GM18499 (cell line): ENCODE data around the gene FBXL7.

Source experiments
- ATAC-seq: cut with Tn5 transposase; IDR thresholded peaks from one replicate; pipeline ENCODE4 v1.9.1; 2021; ENCODE audit warnings: moderate number of reproducible peaks; ENCODE audit not compliant: insufficient read depth, unreplicated experiment

FBXL7 gene

DNA sequence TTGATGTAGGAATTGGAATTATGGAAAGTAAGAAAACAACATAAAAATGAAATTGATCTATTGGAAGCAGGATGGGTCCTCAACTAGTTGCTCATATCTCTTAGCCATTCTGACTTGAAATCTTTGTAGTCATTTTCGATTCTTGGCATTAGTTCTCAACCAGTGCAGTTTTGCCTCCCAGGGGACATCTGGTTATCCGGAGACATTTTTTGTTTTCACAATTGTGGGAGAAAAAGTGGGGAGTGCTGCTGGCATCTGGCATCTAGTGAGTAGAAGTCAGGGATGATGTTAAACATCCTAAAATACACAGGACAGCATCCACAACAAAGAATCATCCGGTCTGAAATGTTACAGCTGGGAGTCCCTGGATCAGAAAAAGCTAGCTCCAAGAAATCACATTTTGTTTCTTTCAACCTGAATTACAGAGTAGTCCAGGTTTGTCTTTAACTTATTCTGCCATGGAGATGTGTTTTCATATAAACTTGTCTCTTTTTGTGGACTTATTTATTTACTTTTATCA lies 74.9 kb downstream of the FBXL7 start:
- ATAC-seq: no peak

DNA sequence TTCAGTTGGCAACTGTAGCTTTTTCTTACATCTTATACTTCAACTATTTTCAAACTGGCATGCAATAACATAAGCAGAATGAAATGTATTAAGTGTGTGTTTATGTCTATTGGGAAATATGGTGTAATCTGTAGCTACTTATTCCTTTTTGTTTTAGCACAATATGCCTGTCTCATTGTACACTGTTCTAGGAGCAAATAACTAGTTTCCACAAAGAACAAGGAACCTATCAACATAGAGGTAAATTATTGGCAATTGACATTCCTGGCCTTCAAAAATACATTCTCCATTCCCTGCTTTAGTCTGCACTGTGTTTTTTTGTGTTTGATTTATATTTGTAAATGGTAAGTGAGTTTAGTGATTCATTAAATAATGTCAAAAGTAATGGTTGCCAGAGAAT lies 75.7 kb downstream of the FBXL7 start:
- no peak for ATAC-seq

DNA sequence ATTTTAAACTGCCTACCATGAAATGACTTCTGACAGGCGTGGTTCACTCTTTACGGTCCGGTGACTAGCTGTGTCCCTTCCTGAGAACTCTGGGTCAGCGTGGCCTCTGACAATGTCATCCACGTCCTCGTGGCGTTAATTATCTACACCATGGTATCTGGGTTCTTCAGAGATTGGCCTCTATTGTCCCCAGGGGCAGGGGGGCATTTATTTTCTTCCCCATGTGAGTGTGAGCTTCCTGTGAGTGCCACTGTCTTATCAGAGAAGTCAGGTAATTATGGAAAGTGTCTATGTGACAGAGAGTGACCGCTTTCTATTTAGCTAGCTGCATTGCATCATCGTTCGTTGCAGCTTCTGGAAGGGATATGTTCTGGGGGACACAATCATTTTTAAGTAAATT lies 77.2 kb downstream of the FBXL7 start:
- no peak for ATAC-seq

DNA sequence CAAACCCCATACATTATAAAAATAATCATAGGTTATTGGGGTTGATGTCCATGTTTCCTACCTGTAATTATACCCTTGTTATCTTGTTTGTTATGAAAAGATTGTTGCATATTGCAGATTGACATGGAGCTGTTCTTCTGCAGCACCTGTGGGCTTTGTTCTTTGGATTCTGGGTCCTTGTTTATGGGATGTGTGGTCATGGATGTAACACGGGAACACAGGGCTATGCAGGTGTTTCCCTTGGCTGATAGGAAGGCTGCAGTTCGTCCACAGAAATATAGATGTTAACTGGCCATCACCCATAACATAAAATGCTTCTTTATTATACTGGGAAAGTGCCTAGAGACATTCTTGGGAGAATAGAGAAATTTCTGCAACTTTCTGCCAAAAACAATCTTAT lies 77.9 kb downstream of the FBXL7 start:
- ATAC-seq: no peak

DNA sequence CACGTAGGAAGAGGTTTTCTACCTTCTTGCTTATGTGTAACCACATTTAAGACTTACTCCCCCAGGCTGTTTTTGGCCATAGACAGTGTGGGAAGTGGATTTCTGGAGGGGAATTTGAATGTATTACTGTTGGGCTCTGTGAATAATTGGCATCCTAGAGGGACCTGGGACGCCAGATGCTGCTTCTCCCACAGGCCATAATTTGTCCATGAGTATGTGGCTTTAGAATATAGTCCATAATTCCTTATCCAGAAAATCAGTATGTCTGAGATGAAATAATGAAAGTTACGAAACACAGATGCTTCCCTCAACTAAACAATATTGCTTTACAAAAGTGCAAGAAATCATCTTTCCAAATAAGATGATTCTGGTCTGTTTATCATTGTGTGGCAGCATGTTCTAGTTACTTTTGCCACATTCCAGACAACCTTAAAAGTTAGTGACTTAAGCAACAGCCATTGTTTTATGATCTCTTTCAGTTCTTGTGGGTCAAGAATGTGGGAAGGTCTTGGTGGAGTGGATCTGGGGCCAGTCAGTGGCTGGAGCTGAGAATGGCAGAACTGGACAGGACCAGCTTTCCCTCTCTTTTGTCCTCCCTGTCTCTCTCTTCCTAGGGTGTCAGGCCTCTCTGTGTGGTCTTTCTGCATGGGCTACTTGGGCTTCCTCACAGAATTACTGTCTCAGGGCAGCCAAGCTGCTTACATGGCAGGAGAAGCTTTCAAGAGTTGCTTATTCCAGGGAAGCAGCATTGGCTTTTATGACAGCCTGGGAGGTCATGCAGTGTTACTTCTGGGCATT lies 79.4 kb downstream of the FBXL7 start:
- ATAC-seq: no peak

DNA sequence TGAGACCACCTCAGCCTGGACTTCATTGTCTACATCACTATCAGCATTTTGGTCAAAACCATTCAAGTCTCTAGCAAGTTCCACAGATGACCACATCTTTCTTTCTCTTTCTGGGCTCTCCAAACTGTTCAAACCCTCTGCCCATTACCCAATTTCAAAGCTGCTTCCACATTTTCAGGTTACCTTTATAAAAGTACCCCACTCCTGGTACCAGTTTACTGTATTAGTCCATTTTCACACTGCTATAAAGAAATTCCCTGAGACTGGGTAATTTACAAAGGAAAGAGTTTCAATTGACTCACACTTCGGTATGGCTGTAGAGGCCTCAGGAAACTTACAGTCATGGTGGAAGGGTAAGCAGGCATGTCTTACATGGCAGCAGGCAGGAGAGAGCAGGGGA lies 84.5 kb downstream of the FBXL7 start:
- no peak for ATAC-seq

DNA sequence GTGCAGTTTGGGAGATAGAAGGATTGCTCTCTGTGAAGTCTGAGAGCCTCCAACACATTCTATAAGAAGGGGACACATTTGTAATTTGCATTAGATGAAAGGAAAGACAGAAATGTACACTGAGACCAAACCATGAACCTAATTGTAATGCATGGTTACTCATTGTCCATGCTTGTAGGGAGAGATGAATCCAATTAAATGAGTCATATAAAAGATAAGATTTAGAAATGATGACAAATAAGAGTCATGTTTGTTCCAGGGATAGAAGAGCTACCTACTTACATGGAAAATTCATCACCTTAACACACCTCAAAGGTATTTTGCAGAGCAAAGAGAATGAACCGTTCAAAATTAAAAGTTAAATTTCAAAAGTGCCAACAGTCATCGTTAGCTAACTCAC lies 85.1 kb downstream of the FBXL7 start:
- no peak for ATAC-seq

DNA sequence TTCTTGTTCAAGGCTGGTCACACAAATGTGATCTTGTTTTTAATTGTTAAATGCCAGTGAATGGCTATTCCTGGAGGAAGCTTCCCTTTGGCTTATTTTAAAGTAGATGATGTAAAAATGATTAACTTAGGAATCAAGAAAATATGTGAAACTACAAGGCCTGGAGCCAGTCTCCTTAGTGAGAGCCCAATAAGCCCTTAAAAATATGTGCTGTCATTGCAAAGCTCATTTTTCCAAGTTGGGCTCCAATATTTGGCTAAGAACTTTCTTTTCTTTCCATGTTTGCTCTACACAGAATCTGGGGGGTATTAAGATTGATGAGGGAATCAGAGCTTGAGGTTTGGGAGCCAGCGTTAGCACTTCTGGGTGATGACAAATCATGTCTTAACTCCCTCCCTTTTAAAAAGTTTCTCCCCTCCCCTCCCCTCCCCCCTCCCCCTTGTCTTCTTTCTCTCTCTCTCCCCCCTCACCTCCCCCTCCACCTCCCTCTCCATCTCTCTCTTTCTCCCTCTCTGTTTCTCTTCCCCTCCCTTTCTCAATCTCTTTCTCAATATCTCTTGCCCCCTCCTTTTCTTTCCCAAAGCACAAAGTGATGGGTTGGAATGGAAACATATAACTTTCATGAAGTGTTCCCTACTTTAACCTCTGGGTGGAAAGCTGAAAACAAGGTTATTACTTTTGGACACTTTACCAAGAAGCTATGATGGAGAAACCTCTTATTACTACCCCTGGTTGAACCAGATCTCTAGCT lies 86.0 kb downstream of the FBXL7 start:
- ATAC-seq: no peak

DNA sequence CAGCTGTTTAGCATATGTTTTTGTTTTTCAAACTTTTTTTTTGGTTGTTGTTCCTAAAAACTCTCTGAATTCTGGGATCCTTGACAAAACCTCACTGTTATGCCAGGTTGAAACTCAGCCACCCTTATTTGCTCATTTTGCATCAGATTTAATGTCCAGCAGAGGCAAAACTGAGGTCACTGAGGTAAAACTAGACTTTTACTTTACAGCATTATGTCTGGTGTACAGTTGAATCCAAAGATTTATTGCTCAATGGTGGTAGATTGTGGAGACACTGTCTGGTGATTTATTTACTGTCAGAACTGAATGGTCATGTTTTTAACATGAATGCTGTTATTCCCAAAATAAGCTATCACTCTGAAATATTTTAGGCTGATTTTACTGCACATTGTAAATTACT lies 87.9 kb downstream of the FBXL7 start:
- ATAC-seq: no peak

DNA sequence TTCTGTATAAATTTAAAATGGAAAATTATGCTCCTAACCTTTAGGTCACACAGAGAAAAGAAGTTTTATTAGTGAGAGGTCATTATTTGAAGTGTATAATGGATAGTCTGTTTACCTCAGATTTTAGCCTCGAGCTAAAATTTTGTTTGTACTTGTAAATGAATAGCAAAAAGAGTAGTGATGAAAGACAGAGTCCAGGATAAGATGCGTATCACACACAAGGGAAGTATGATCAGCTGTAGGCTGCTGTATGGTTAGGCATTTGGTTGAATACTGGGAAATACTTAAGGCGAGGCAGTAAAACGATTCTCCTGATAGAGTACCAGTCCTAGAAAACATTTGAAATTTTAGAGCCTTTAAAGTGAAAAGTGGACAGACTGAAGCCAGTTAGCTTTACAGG lies 92.7 kb downstream of the FBXL7 start:
- ATAC-seq: no peak

DNA sequence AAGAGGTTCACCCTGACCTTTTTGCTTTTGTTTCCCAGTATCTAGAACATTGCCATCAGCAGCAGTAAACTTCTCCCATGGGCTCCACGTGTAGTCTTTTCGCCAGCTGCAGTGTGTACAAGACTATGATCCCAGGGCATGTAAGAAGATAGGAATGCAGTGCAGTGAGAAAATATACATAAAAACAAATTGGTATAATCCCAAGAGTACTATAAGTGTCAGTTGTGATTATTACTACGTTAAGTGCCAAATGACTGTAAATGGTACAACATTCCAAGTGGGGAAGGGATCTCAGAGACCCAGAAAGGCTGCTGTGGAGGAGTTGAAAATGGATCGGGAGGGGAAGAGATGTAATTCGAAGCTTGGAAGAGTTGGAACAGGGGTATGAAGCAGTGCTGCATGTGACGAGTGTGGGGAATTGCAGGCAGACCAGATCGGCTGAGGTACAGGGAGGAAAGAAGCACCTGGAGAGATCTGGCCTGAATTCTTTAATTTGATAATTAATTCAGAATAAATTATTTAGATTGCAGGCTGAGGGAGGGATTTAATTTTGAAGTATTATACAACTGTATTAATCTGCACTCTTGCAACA lies 95.1 kb downstream of the FBXL7 start:
- no peak for ATAC-seq

DNA sequence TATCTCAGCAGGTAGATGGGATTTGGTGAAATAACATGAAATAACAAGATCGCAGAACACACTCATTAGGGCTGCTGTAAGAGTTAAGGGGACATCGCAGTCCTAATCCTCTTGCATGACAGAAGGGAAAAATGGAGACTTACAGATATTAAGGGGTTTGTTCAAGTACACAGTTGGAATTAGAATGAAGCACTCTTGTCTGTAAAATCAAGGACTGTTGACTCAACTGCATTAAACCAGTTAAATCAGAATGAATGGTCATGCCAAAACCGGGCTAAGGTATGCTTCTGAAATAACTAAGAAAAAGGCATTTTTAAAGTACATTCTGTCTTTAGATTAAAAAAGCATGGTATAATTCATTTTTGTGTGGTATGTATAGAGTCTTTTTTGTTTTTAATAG lies 95.9 kb downstream of the FBXL7 start:
- ATAC-seq: no peak

DNA sequence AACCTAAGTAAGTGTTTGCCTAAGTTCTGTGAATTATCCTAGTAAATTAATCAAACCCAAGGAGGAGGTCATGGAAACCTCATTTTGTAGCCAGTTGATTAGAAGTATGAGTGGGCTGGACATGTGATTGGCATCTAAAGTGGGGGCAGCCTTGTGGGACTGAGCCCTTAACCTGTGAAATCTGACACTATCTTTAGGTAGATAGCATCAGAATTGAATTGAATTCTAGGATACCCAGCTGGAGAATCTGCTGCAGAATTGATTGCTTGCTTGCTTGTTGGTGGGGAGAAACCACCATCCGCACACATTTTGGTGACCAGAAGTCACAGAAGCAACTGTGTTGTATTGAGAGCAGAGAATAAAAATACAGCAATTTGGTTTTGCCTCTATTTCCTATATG lies 97.0 kb downstream of the FBXL7 start:
- no peak for ATAC-seq

DNA sequence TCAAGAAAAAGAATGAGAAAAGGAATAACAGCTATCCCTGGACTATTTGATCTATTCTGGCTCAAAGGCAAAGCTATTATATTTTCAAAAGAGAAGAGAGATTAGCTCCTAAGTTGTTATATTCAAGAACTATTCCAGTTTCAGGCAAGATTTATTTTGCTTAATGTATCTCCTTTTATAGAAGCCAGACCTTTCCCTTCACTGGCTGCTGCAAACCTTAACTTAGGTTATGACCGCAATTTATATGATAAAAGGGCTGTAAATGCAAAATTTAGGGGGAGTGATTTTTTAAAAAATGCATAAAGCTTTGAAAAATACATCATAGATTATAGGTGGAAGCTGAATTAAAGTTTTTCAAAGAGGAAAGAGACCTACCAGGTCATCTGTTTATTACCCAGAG lies 97.8 kb downstream of the FBXL7 start:
- ATAC-seq: no peak

DNA sequence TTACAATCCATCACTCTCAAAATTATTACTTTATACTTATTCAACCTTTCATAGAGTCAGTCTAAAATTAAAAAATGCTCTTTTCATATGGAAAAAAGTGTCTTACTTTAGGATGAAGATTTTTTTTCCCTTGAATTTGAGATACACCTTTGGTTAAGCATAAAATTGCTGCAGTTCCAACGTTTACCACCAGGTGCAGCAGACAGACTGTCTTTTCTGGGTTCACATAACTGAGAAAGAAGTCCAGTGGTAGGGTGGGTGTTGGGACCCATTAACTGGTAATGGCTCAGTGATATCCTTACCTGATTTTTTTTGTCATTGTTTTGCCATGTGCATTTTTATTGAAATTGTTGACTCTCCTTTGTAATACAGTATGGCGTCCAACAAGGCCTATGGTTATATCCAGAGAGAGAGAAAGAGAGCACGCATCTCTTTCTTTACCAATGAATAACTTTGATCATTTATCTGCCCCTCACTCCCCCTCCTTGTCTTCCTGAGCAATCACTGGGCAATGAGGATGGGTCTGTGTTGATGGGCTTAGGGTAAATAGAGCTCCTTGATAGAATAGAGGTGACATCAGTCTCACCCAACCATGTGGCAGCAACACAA lies 98.4 kb downstream of the FBXL7 start:
- no peak for ATAC-seq

DNA sequence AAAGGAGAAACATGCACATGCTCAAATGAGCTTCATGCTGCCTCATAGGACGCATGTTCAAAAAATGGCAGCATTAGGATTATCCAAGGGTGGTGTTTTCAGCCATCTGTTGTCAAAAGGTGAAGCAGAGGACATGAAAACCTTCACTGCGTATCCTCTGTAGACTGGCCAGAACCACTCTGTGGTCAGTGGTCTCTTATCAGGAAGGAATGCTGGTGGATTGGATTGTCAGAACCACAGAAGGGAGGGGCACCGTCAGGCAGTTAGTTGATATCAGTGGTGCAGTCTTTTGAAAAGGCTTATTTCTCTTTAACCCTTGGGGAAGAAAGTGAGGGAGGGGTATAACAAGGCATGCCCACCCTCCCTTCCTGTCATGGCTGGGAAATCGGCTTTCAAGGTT lies 100.1 kb downstream of the FBXL7 start:
- no peak for ATAC-seq

DNA sequence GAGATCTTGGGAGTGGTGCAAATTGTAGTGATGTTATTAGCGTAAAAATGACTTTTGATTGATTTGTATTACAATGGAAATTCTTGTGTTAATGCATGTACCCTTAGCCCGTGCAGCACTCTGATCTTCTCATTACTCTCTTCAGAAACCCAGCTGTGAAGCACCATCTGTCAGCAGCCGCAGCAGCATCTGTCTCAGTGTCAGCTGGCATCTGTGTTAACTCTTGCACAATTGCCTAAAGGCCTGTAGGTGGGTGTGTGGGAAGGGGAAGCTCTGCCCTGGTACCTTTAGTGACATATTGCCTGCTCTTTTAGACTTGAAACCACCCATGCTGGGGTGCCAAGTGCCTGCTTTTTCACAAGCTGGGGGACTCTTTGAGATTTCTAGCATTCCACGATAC lies 101.3 kb downstream of the FBXL7 start:
- no peak for ATAC-seq

DNA sequence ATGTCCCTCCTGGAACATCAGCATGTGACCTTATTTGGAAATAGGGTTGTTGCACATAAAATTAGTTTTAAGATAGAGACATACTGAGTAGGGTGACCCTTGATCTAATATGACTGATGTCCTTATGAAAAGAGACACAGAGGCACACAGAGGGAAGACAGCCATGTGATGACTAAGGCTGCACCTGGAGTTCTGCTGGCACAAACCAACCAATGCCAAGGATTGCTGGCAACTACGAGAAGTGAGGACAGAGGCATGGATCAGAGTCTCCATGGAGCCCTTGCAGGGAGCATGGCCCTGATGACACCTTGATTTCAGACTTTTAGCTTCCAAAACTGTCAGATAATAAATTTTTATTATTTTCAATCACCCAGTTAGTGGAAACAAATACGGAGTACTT lies 101.9 kb downstream of the FBXL7 start:
- ATAC-seq: no peak

DNA sequence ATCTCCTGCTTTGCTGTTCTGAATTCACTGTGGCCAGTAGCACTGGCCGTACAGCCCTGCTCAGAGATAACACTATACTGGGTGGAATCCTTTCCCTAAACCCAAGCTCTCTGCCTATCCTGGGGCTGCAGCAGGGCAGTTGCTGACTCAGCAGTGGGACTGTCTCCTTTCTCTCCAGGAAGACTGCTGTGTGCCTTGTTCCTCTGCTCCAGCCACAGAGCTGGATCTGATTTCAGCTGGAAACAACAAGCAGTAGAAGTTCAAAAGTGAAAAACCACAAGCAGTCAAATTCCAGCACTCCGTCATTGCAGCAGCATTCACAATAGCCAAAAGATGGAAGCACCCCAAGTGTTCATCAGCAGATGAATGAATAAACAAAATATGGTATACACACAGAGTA lies 105.0 kb downstream of the FBXL7 start:
- no peak for ATAC-seq

DNA sequence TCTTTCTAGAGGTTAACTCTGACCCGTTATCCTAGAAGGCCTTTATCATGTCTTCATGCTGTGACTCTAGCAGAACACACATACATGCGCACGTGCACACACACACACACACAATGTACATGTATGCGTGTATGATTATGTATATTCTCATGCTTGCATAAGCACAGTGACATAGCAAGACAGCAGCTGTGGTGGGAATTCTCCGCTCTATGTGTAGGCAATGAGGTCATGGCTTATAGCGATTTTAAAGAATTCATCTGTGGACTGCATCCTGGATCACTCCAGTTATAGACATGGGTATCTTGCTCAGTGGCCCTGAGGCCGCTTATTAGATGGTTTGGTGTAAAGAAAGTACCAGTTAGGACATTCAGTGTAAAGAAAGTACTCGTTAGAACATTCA lies 106.2 kb downstream of the FBXL7 start:
- ATAC-seq: no peak

DNA sequence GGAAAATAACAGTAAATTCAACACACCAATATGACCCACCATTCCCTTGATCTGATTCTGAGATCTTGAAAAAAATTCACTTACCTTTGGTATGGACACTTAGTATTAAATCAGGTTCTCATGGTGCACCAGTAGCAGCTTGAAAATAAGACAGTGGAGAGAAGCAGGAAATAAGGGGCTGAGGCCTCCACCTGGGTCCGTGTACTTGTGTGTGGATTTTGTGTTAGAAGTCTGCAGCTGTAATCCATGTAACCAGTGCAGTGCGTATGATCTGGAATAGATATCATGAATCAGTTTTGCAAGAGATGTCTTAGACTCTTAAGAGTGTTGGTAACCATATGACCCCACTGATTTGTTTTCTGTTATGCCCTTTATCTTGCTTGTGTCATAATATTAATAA lies 107.1 kb downstream of the FBXL7 start:
- ATAC-seq: no peak
